ENCODE data around the gene COMP. TPM values are rescaled to one million over a fixed set of nuclear protein-coding genes. Genes with fewer than 3 reads are reported as not detected.

Gene COMP
- total RNA-seq, 1 experiment from 2014 or later, result 0.13 TPM

GRCh38 chr19:18789883-18790565, 1.1 kb downstream of the COMP start:
- no peak overlapping the region for H3K27ac Mint-ChIP-seq
- CTCF ChIA-PET, result interaction anchor here (1.6 to 5.1 kb wide), 3 partner anchors 9 to 57 kb away, joined by 6 to 33 read pairs (median 7); no protein-coding TSS in a partner anchor

GRCh38 chr19:18789422-18789869, 1.7 kb downstream of the COMP start:
- H3K4me1 Mint-ChIP-seq, result peaks cover 22% of the 10 kb centered on the region
- ChIA-PET CTCF (interaction anchor here (1.6 to 5.1 kb wide), 3 partner anchors 9 to 58 kb away, joined by 6 to 33 read pairs (median 7); no protein-coding TSS in a partner anchor), POLR2A (no interaction called here)
- H3K27me3 Mint-ChIP-seq (ENCODE audit: low read depth), result peaks cover 100% of the 10 kb centered on the region
- H3K4me3 Mint-ChIP-seq, result peak overlapping the region; percentile 79
- TF ChIP-seq, protein P1, sequence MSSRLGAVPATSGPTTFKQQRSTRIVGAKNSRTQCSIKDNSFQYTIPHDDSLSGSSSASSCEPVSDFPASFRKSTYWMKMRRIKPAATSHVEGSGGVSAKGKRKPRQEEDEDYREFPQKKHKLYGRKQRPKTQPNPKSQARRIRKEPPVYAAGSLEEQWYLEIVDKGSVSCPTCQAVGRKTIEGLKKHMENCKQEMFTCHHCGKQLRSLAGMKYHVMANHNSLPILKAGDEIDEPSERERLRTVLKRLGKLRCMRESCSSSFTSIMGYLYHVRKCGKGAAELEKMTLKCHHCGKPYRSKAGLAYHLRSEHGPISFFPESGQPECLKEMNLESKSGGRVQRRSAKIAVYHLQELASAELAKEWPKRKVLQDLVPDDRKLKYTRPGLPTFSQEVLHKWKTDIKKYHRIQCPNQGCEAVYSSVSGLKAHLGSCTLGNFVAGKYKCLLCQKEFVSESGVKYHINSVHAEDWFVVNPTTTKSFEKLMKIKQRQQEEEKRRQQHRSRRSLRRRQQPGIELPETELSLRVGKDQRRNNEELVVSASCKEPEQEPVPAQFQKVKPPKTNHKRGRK (CRISPR knock-in tag; IDR thresholded peaks at IDR 0.05; ENCODE audit: borderline replicate concordance), result no peak
- TF ChIP-seq, protein P2, sequence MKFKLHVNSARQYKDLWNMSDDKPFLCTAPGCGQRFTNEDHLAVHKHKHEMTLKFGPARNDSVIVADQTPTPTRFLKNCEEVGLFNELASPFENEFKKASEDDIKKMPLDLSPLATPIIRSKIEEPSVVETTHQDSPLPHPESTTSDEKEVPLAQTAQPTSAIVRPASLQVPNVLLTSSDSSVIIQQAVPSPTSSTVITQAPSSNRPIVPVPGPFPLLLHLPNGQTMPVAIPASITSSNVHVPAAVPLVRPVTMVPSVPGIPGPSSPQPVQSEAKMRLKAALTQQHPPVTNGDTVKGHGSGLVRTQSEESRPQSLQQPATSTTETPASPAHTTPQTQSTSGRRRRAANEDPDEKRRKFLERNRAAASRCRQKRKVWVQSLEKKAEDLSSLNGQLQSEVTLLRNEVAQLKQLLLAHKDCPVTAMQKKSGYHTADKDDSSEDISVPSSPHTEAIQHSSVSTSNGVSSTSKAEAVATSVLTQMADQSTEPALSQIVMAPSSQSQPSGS (CRISPR knock-in tag; IDR thresholded peaks at IDR 0.05; ENCODE audit: borderline replicate concordance, low read depth), result no peak
- no peak for TF ChIP-seq ZNF263 (CRISPR knock-in tag; IDR thresholded peaks at IDR 0.05; ENCODE audit: low read depth)
- no peak for TF ChIP-seq JAZF1 (CRISPR knock-in tag; IDR thresholded peaks at IDR 0.05)
- TF ChIP-seq NFYB (CRISPR knock-in tag; conservative IDR thresholded peaks at IDR 0.05; ENCODE audit: low read depth), result no peak
- H3K27ac Mint-ChIP-seq, result no peak overlapping the region
- 0 out of 2 replicates have a peak, but pooled peaks cover 2% of the 10 kb centered on the region for H3K36me3 Mint-ChIP-seq
- H3K9me3 Mint-ChIP-seq, result no peaks in the 10 kb centered on the region
- ATAC-seq (no peak), DNase-seq (ENCODE audit: low spot score) (no peak)

More at GRCh38 chr19:18789883-18790565, 1.1 kb downstream of the COMP start:
- Mint-ChIP-seq H3K4me1 (peaks cover 22% of the 10 kb centered on the region), H3K36me3 (0 out of 2 replicates have a peak, but pooled peaks cover 2% of the 10 kb centered on the region), H3K4me3 (peak overlapping the region; percentile 81), H3K9me3 (no peaks in the 10 kb centered on the region), H3K27me3 (ENCODE audit: low read depth) (peaks cover 100% of the 10 kb centered on the region)
- 0 out of 2 replicates have a peak, but pooled peaks have one; percentile 27 for TF ChIP-seq SP1 (CRISPR knock-in tag; conservative IDR thresholded peaks at IDR 0.05)
- no peak for TF ChIP-seq ZNF121 (CRISPR knock-in tag; IDR thresholded peaks at IDR 0.05)
- TF ChIP-seq, protein P3, sequence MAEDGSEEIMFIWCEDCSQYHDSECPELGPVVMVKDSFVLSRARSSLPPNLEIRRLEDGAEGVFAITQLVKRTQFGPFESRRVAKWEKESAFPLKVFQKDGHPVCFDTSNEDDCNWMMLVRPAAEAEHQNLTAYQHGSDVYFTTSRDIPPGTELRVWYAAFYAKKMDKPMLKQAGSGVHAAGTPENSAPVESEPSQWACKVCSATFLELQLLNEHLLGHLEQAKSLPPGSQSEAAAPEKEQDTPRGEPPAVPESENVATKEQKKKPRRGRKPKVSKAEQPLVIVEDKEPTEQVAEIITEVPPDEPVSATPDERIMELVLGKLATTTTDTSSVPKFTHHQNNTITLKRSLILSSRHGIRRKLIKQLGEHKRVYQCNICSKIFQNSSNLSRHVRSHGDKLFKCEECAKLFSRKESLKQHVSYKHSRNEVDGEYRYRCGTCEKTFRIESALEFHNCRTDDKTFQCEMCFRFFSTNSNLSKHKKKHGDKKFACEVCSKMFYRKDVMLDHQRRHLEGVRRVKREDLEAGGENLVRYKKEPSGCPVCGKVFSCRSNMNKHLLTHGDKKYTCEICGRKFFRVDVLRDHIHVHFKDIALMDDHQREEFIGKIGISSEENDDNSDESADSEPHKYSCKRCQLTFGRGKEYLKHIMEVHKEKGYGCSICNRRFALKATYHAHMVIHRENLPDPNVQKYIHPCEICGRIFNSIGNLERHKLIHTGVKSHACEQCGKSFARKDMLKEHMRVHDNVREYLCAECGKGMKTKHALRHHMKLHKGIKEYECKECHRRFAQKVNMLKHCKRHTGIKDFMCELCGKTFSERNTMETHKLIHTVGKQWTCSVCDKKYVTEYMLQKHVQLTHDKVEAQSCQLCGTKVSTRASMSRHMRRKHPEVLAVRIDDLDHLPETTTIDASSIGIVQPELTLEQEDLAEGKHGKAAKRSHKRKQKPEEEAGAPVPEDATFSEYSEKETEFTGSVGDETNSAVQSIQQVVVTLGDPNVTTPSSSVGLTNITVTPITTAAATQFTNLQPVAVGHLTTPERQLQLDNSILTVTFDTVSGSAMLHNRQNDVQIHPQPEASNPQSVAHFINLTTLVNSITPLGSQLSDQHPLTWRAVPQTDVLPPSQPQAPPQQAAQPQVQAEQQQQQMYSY (CRISPR knock-in tag; IDR thresholded peaks at IDR 0.05), result peak; percentile 33; the same call in 1 of the 2 replicates
- TF ChIP-seq JUN (CRISPR knock-in tag; IDR thresholded peaks at IDR 0.05), result no peak
- TF ChIP-seq, protein P1 (CRISPR knock-in tag; IDR thresholded peaks at IDR 0.05; ENCODE audit: borderline replicate concordance), result no peak
- ATAC-seq (peak; percentile 7), DNase-seq (ENCODE audit: low spot score) (peak; percentile 76)
- POLR2A ChIA-PET, result no interaction called here

Measured in WTC11 (cell line).